Activated naive CD4-positive, alpha-beta T cell (primary cell): ENCODE measurements around the gene RNF113B.

Experiments
- DNase-seq, 4 experiments: peaks; one replicate each; lab custom pipeline; 2025; lab: John Stamatoyannopoulos, UW

Gene RNF113B

DNA sequence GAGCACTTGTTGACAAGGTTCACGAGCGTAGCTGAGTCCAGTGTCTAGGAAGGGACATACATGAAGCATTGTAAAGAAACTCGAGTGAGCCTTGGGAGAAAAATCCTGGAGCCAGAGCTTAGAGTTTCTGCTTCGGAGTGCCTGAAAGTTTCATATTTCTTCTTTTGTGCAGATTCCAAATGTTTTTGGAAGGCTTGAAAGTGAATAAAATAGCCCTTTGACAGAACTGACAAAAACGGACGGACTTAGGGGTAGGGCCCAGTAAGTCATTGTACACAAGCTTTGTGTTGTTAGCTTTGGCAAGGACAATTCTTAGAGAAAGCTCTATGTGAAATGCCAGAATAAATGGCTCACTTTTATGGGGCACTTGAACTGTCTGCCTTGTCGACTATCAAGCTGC is 2.8 kb downstream of the RNF113B start:
- no peak for DNase-seq

- no peak for DNase-seq
Measured at GRCh38 chr13:98173431-98174152, 3.5 kb downstream of the RNF113B start.

- no peak for DNase-seq
Measured at GRCh38 chr13:98172590-98173422, 4.3 kb downstream of the RNF113B start.

DNA sequence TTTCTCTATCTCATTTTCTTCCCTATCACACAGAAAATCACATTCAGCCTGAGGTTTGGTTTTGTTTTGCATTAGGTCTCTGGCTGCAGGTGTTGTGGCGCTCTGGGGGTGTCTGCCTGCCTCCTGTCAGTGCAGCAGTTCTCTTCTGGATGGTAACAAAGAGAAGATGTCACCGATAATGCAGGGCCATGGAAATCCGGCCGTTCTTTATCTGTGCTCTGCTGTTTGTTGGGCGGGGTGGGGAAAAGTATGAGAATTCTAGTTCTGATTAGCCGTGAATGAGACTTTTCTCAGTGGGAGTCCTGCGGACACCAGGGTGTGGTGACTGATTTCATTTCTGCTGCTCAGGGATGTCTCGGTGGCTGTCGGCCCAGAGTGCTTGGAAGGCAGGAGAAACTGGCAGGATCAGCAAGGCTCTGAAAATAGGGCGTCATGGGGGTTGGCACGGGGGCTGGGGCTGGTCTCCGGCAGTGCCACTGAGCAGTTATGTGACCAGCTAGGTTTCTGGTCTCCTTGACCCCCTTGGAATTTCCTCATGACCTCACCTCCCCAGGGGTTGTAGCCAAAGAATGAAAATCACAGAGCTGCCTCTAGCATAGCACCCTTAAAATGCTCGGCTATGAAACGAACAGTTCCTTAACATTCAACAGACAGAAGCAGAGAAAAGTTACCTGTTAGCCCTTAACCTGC is 5.0 kb downstream of the RNF113B start:
- DNase-seq, result no peak

DNA sequence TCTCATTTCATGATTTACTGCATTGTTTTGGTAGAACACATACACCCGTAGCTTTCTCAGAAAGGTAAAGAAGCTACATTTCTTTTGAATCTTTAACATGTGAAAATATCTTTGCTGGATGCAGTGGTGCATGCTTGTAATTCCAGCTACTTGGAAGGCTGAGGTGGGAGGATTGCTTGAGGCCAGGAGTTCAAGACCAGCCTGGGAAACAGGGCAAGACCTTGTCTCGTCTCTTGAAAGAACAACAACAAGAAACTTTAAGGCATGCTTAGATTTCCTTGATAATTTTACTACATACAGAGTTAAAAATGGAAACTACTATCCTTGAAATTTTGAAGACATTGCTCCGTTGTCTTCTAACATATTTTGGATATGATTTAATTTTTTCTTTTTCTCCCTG is 7.7 kb downstream of the RNF113B start:
- no peak for DNase-seq

- no peak for DNase-seq
Measured at GRCh38 chr13:98162935-98163334, 14.1 kb downstream of the RNF113B start.

DNA sequence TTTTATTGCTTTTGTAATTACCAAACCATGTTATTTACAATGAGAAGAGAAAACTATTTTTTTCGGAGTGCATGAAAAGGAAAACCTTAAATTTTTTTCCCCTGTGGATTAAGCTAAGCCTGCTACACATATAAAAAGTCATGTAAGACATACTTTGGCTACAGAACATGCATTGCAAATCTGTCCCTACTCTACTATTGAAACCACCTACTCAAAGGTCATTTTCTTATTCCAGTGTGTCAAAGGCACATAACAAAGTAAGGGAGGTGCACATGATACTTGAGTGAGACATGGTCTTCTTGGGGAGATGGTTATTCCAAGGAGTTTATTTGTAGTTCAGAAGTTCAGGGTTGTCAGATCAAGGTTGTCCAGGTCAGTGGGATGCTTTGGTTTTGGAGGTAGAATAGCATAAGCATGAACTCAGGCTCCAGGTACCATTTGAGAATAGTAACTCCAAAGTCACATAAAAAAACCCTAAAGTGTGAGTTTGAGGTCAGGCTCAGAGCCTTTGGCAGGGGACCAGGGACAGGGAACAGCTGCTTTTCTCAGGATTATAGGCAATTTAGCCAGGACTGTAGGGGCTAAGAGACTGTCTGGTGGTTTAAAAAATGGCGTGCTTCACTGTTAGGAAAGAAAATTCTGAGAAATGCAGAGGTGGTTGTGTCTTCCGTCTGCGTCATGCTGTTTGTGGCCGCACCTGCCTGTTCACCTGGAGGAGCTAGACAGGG is 18.7 kb downstream of the RNF113B start:
- no peak for DNase-seq

DNA sequence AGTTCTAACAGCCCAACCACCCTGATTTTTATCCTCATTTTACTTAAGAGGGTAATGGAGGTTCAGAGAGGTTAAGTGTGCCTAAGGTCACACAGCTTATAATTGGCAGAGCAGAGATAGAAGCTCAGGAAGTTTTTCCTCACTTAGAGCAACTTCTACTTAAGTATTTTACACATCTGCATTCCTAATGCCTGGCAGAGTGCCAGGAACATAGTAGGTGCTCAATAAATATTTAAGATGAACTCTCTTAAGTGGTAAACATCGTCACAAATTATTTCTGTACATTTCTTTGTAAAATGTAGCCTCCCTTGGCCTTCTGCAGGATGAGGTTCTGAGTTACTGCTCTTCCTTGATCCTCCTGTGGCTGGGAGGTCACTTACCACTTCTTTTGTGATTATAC is 19.5 kb downstream of the RNF113B start:
- no peak for DNase-seq

DNA sequence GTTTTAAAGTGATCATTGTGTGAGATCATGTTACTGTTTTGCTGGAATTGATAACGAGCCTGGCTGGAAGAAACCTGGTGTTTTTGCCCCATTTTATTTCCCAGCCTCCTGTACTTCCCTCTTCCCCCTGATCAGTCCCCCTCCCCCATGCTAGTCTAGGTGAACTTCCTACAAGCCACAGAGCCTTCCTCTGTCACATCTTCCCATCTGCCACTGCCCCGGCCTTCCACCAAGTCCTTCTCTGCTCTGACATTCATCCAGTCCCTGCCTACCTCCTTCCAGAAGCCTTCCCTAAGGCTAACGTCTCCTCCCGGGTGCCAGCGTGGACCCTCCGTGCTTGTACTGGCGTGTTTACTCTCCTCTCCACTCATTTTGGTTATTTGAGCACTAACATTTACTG is 19.9 kb downstream of the RNF113B start:
- DNase-seq, result no peak

DNA sequence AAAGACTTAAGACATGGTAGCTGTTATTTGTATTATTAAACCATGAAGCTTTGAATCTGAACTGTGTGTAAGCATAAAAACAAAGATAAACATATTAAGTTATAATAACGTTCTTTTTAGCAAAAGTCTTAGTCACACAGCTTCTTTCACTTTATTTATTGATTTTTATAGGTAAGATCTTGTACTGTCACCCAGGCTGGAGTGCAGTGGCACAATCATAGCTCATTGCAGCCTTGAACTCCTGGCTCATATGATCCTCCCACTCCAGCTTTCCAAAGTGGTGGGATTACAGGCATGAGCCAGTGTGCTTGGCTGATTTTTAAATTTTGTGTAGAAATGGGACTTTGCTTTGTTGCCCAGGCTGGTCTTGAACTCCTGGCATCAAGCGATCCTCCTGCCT is 20.8 kb downstream of the RNF113B start:
- no peak for DNase-seq

- DNase-seq, result no peak
Measured at GRCh38 chr13:98155475-98156109, 21.5 kb downstream of the RNF113B start.

- no peak for DNase-seq
Measured at GRCh38 chr13:98150832-98151479, 26.1 kb downstream of the RNF113B start.

GRCh38 chr13:98147521-98147920 is 29.5 kb downstream of the RNF113B start:
- DNase-seq, result no peak

- DNase-seq, result no peak
Measured at GRCh38 chr13:98144801-98145350, 32.2 kb downstream of the RNF113B start.

- no peak for DNase-seq
Measured at GRCh38 chr13:98144027-98144741, 32.9 kb downstream of the RNF113B start.

GRCh38 chr13:98143601-98144026 is 33.5 kb downstream of the RNF113B start:
- no peak for DNase-seq

DNA sequence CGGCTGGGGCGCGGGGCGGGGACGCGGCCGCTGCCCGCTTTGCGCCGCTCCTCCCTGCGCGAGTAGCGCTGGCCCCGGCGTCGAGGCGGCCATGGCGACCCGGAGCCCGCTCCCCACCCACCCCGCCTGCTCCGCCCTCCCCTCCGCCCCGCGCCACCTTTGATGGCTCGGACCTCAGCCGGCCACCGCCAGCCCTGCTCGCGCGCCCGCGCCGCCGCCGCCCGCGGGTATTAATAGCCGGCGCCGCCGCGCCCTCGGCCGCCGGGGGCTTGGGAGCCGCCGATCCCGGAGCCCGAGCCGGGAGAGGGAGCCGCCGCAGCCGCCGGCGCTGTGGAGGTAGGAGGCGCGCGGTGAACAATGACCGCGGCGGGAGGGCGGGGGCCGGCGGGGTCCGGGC is 33.9 kb downstream of the RNF113B start:
- no peak for DNase-seq

DNA sequence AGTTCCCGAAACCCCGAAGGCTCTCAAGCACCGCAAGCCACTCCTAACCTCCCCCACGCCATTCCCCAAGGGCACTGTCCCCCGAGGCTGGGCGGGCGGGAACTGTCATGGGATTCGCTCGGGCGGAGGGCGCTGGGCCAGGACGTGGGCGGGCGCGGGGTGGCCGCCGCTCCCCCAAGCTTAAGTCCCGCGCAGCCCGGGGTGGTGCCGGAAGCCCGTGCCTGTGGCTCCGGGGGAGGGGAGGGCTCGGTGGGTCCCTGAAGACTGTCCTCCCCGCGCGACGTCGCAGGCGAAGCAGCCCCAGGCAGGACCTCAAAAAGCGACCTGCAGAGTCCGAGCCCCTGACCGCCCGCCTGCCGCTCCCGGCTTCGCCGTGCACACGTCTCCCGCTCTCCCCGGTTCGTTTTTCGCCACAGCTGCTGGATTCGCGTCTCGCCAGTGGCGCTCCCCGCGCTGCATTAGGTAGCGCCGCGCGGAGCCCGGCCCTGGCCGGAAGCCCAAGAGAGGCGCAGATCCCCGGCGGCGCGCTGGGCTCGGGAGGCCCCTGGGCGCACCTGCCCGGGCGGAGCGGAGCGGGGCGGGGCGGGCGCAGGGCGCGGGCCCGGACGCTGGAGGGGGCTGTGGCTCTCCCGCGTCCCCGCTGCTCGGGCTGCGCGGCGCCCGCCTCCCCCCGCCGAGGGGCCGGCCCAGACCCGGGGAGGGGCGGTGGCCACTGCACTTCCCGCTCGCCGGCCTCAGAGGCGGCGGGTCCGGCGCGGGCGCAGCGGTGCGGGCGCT is 34.5 kb downstream of the RNF113B start, which contains the start of gene FARP1:
TSS of gene FARP1 (plus strand) at position 715 of the 777 bp plus-strand sequence. CDS start 70,149 bp downstream, outside the sequence.
- no peak for DNase-seq
